WI38 (cell line): Measurements from ENCODE around the gene THEM5.

ENCODE experiments used
- H3K4me3 ChIP-seq: 2 replicates; pipeline ENCODE4 v1.5.1; 2011; ENCODE audit warnings: low read depth, mild to moderate bottlenecking, control low read depth, low read length
- TF ChIP-seq, protein P1 (sequence below): IDR thresholded peaks from 2 replicates; pipeline ENCODE4 v1.5.1; 2012; ENCODE audit warnings: low read depth, mild to moderate bottlenecking, control low read depth, low read length

THEM5 gene

DNA sequence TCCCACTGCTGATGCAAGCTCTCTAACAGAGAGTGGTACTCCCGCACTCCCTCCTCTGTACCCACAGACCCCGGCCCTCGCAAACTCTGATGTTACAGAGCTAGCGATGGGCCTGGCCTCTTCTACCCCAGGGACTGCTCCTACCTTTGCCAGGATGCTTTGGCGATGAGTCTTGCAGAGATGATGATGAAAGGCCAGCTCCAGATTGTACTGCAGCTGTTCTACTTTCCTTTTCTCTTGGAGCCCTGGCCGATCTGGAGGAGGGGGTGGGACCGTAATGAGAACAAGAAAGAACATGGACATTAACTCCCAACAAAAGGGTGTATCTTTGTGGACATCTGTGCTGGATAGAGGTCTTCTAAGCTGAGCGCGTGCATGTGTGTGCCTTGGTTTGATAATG is 42.3 kb downstream of the THEM5 start:
- TF ChIP-seq, protein P1, sequence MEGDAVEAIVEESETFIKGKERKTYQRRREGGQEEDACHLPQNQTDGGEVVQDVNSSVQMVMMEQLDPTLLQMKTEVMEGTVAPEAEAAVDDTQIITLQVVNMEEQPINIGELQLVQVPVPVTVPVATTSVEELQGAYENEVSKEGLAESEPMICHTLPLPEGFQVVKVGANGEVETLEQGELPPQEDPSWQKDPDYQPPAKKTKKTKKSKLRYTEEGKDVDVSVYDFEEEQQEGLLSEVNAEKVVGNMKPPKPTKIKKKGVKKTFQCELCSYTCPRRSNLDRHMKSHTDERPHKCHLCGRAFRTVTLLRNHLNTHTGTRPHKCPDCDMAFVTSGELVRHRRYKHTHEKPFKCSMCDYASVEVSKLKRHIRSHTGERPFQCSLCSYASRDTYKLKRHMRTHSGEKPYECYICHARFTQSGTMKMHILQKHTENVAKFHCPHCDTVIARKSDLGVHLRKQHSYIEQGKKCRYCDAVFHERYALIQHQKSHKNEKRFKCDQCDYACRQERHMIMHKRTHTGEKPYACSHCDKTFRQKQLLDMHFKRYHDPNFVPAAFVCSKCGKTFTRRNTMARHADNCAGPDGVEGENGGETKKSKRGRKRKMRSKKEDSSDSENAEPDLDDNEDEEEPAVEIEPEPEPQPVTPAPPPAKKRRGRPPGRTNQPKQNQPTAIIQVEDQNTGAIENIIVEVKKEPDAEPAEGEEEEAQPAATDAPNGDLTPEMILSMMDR = no peak
- H3K4me3 ChIP-seq = no peak overlapping the region

DNA sequence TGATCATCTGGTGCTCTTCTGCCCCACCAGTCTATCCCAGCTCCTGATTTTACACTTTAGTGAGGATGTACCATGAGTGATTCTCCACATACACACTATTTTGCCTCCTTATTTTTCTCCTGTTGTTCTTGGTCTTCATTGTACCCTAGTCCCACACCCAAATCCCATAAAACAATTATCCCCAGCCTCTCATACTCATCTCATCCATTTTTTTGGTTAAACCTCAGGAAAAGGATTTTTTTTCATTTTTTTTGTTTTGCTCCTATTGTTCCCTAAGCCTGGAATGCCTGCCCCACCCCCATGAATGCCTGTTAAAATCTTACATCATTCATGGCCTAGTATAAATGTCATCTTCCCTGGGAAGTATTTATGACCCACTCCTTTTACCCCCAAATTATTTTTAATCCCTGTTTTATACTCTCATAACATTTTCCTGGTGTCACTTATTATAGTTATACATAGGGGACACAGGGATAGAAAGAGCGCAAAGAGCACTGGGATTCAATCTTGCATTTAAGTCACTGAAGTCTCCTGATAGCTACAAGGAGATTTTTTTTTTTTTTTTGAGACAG is 43.4 kb downstream of the THEM5 start:
- no peak overlapping the region for H3K4me3 ChIP-seq
- TF ChIP-seq, protein P1 = no peak

DNA sequence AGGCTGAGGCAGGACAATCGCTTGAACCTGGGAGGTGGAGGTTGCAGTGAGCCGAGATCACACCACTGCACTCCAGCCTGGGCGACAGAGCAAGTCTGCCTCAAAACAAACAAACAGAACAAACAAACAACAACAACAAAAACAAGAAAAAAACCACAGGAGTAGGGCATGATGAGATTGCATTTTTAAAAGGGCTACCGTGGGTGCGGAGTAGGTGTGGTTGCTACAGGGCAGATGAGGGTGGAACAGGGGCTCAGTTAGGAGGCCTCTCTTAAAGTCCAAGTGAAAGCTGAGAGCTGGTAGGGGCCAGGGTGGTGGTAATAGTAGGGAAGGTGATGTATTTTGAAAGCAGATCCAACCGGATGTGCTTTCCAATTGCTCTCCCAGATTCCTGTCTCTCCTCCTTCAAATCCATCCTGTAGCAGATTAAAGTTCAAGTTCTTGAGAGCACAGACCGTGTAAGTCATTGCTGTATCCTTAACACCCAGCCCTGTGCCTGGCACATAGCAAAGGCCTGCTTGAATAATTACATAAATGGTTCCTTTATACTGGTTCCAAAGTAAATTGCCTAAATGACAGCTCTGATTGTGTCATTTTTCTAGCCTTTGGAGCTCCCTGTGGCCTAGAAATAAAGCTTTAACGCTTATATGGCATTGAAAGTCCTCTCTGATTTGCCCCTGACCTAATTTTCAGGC is 44.1 kb downstream of the THEM5 start:
- TF ChIP-seq, protein P1 = no peak
- H3K4me3 ChIP-seq = no peak overlapping the region

DNA sequence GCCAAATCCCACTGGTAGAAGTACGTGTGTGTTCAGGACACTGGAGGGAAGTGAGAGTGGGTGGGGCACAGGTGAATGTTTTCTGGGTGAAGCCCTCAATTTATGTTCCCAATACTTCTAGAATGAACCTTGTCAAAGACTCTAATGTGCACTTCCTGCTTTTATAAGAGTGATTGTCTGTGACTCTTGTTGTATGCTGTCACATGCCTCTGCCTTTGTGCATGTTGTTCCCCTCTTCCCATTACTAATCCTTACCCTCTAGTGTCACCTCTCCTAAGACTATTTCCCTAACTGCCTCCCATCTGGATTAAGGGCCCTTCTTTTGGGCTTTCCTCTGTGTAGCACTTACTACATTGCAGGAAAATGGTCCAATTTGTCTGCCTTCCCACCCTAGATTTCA is 45.7 kb downstream of the THEM5 start:
- TF ChIP-seq, protein P1 = no peak
- H3K4me3 ChIP-seq = no peak overlapping the region

DNA sequence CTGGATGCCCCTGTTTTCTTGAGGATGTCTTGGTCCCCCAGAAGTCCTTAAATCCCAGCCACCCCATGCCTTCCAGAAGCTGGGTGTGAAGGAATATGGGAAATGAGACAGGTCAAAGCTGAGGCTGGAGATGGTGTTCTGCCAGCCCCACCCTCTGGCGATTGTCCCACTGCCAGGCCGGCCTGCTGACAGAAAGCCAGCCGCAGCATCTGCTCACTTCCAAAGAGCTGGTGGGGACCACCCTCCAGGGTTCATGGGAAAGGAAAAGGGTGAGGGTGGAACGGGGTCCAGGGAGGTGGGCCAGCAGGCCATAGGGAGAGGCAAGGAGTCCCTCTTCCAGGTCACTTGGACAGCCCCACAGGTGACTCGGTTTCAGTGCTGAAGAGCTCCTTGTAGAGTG is 46.4 kb downstream of the THEM5 start:
- TF ChIP-seq, protein P1 = no peak
- no peak overlapping the region for H3K4me3 ChIP-seq

DNA sequence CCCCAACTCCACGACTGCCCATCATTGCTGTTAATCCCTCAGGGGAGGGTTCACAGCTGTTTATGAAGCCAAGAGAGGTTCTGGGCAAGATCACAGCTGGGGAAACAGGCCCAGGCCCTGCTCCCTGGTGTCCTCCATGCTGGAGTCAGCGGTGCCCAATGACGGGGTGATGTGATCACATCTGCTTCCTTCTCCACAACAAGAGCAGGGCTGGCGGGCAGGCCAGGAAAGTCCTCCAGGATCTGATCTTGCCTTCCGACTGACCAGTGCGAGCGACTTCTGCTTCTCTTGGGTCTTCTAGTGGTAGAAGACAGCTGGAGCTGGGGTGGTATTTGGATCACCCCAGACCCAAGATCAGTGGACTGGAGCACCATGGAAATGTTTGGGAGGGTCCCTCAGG is 47.3 kb downstream of the THEM5 start:
- TF ChIP-seq, protein P1 = no peak
- H3K4me3 ChIP-seq = no peak overlapping the region

DNA sequence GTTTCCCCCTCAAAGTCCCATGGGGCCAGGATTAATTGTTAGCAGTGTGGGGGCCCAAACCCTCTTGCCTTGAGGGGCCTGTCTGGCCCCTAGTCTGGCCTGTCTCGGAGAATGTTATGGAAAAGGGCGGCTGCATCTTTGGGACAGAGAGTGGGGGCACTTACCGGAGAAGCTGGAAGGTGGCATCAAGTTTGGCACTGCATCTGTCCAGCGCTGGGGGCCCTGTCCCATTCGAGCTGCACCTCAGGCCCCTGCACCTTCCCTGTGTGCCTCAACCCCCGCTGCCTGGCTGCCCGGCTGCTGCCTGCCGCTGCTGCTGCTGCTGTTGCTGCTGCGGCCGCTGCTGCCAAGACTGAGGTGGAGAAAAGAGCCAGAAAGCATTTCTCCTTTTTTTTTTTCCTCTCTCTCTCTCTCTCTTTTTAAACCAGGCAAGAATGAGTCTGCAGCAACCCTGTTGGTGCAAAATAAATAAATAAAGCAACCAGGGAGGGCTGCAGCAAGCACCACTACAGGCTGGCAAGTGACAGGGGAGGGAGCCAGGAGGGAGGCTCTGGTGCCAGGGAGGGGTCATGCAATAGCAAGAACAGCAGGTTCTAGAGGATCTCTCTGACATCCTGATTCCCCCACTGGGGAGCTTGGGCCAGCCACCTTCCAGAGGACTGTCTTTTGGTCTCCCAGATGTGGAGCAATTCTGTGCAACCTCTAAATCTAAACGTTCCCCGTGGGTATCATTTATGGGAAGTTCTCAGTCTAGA is 48.3 kb downstream of the THEM5 start, which contains the start of gene LINGO4:
LINGO4 (minus strand) TSS at position 354 of the 755 bp plus-strand sequence. CDS start 2,715 bp downstream, outside the sequence.
- TF ChIP-seq, protein P1 = no peak
- no peak within 1 kb of the TSS for H3K4me3 ChIP-seq
